Mononuclear cell (primary cell): Measurements from ENCODE around the gene APEX2. TPM values are rescaled to one million over a fixed set of nuclear protein-coding genes. Genes with fewer than 3 reads are reported as not detected.

ENCODE experiments used
- H3K27me3 ChIP-seq: 2 replicates; pipeline ENCODE4 v1.6.0; 2011; ENCODE audit warnings: low read length, control low read depth; ENCODE audit not compliant: insufficient read depth
- H3K4me1 ChIP-seq: 2 replicates; pipeline ENCODE4 v1.5.1; 2011; ENCODE audit warnings: mild to moderate bottlenecking, low read length, control low read depth; ENCODE audit not compliant: insufficient read depth
- H3K4me3 ChIP-seq: 2 replicates; pipeline ENCODE4 v1.5.1; 2011; ENCODE audit warnings: mild to moderate bottlenecking, low read length, moderate library complexity
- H3K9me3 ChIP-seq: 2 replicates; pipeline ENCODE4 v1.5.1; 2011; ENCODE audit warnings: low read depth, mild to moderate bottlenecking, control low read depth, low read length
- total RNA-seq: library from RNA; depleted of rRNA; stranded (reverse); fragments of >200 nt; gene quantifications from one replicate; pipeline ENCODE4 v1.2.3, GENCODE V29; 2012

APEX2 gene
- total RNA-seq, 1 donor, result 4.4 TPM

GRCh38 chrX:55004231-55004630, 4.1 kb downstream of the APEX2 start:
- Histone ChIP-seq H3K4me1 (peaks cover 25% of the 10 kb centered on the region), H3K27me3 (no peaks in the 10 kb centered on the region), H3K9me3 (no peaks in the 10 kb centered on the region), H3K4me3 (no peak overlapping the region)

- Histone ChIP-seq H3K27me3 (no peaks in the 10 kb centered on the region), H3K4me1 (peaks cover 24% of the 10 kb centered on the region), H3K9me3 (no peaks in the 10 kb centered on the region), H3K4me3 (no peak overlapping the region)
These were observed 5.1 kb downstream of the APEX2 start for GRCh38 chrX:55005256-55005655.

GRCh38 chrX:55006827-55007621, 6.9 kb downstream of the APEX2 start:
- peaks cover 12% of the 10 kb centered on the region for H3K4me1 ChIP-seq
- no peak overlapping the region for H3K4me3 ChIP-seq
- no peaks in the 10 kb centered on the region for H3K27me3 ChIP-seq
- H3K9me3 ChIP-seq, result no peaks in the 10 kb centered on the region

GRCh38 chrX:55007656-55008055, 7.5 kb downstream of the APEX2 start:
- no peaks in the 10 kb centered on the region for H3K9me3 ChIP-seq
- H3K27me3 ChIP-seq, result no peaks in the 10 kb centered on the region
- peaks cover 12% of the 10 kb centered on the region for H3K4me1 ChIP-seq

GRCh38 chrX:55008571-55009358, 8.6 kb downstream of the APEX2 start:
- H3K27me3 ChIP-seq, result no peaks in the 10 kb centered on the region
- peaks cover 12% of the 10 kb centered on the region for H3K4me1 ChIP-seq
- no peaks in the 10 kb centered on the region for H3K9me3 ChIP-seq
- no peak overlapping the region for H3K4me3 ChIP-seq

More at GRCh38 chrX:55007656-55008055, 7.5 kb downstream of the APEX2 start:
- H3K4me3 ChIP-seq, result no peak overlapping the region

GRCh38 chrX:55011294-55011693, 11.1 kb downstream of the APEX2 start:
- Histone ChIP-seq H3K27me3 (no peaks in the 10 kb centered on the region), H3K9me3 (no peaks in the 10 kb centered on the region), H3K4me1 (peaks cover 12% of the 10 kb centered on the region), H3K4me3 (no peak overlapping the region)

- no peaks in the 10 kb centered on the region for H3K9me3 ChIP-seq
- H3K4me1 ChIP-seq, result no peaks in the 10 kb centered on the region
- H3K27me3 ChIP-seq, result no peaks in the 10 kb centered on the region
- no peak overlapping the region for H3K4me3 ChIP-seq
These were observed 14.7 kb downstream of the APEX2 start for GRCh38 chrX:55014897-55015299.

- Histone ChIP-seq H3K4me3 (no peak overlapping the region), H3K4me1 (no peaks in the 10 kb centered on the region), H3K9me3 (no peaks in the 10 kb centered on the region), H3K27me3 (no peaks in the 10 kb centered on the region)
These were observed 26.0 kb downstream of the APEX2 start for GRCh38 chrX:55026143-55026542.

GRCh38 chrX:55026840-55027239, 26.7 kb downstream of the APEX2 start:
- no peak overlapping the region for H3K4me3 ChIP-seq
- no peaks in the 10 kb centered on the region for H3K9me3 ChIP-seq
- H3K4me1 ChIP-seq, result no peaks in the 10 kb centered on the region
- H3K27me3 ChIP-seq, result no peaks in the 10 kb centered on the region

- Histone ChIP-seq H3K27me3 (no peaks in the 10 kb centered on the region), H3K9me3 (no peaks in the 10 kb centered on the region), H3K4me3 (no peak overlapping the region), H3K4me1 (no peaks in the 10 kb centered on the region)
These were observed 27.9 kb downstream of the APEX2 start for GRCh38 chrX:55028040-55028439.

- Histone ChIP-seq H3K27me3 (no peaks in the 10 kb centered on the region), H3K9me3 (no peaks in the 10 kb centered on the region), H3K4me1 (no peaks in the 10 kb centered on the region), H3K4me3 (no peak overlapping the region)
These were observed 28.4 kb downstream of the APEX2 start for GRCh38 chrX:55028611-55029010.

- no peaks in the 10 kb centered on the region for H3K27me3 ChIP-seq
- no peaks in the 10 kb centered on the region for H3K4me1 ChIP-seq
- no peaks in the 10 kb centered on the region for H3K9me3 ChIP-seq
- no peak overlapping the region for H3K4me3 ChIP-seq
These were observed 29.1 kb downstream of the APEX2 start for GRCh38 chrX:55029291-55029690.

GRCh38 chrX:55030271-55031205, 30.4 kb downstream of the APEX2 start, which contains the start of gene ALAS2:
ALAS2 (minus strand) TSS chrX:55030977; CDS start chrX:55026000, 4,977 bp downstream.
- no peaks in the 10 kb centered on the region for H3K4me1 ChIP-seq
- H3K4me3 ChIP-seq, result no peak within 1 kb of the TSS
- H3K27me3 ChIP-seq, result no peaks in the 10 kb centered on the region
- no peaks in the 10 kb centered on the region for H3K9me3 ChIP-seq

- H3K27me3 ChIP-seq, result no peaks in the 10 kb centered on the region
- no peaks in the 10 kb centered on the region for H3K4me1 ChIP-seq
- no peaks in the 10 kb centered on the region for H3K9me3 ChIP-seq
- H3K4me3 ChIP-seq, result no peak overlapping the region
These were observed 33.3 kb downstream of the APEX2 start for GRCh38 chrX:55033429-55033828.

GRCh38 chrX:55039471-55039870, 39.3 kb downstream of the APEX2 start:
- H3K4me1 ChIP-seq, result no peaks in the 10 kb centered on the region
- no peak overlapping the region for H3K4me3 ChIP-seq
- H3K27me3 ChIP-seq, result no peaks in the 10 kb centered on the region
- no peaks in the 10 kb centered on the region for H3K9me3 ChIP-seq
